ENCODE measurements around the gene MAML2.

The MAML2 gene

DNA sequence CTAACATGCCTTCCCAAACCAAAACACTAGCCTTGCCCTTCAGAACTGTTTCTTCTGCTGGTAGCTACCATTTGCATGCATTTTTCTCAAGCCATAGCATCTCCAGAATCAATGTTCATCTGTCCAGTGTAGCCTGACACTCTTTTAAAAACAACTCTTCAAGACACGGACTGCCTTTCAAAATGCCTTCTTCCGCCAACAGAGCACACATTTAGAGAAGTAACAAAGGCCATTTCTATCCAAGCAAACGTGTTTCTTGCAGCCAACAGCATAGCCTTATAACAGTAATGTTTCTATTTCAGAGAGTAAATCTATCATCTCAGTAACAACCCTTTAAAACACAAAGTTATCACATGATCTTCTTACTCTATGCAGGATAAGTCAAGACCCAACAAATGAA lies 275.8 kb downstream of the MAML2 start:
- no peak for DNase-seq (ENCODE audit: low spot score)

DNA sequence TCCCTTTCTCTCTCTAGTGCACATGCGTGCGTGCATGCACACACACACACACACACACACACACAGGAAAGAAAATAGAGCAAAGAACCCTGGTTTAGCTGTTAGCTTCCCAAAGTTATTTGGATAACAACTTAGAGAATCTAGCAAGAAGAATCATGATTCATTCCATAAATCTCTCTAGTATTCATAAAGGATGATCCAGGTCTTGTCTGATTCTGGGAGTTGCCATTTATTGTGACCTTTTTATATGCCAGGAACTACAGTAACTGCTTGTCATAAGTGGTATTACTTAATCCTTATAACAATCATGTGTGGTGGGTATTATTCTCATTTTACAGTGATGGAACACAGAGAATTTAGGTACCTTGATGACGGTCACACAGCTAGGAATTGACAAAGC lies 277.6 kb downstream of the MAML2 start:
- no peak for DNase-seq (ENCODE audit: low spot score)

DNA sequence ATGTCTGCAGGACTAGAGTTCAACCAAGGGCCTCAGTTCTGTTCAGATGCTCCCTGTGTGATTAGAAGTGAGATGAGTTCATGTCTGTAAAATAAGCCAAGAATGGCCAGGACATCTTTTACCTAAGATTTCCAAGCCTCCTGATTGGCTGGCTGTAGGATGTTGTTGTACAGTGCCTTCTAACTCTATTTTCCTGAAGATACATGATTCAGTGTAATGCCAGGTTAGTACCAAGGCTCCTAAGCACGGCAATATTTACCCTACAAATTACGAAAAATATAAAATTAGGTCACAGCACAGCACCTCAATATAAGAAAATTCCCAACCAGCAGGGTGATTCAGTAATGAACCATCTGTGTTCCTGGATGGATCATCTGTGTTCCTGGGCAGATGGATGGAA lies 279.1 kb downstream of the MAML2 start:
- DNase-seq (ENCODE audit: low spot score) = no peak

- no peak for DNase-seq (ENCODE audit: low spot score)
Measured at GRCh38 chr11:96063053-96063452, 279.9 kb downstream of the MAML2 start.

GRCh38 chr11:96062134-96062533 lies 280.9 kb downstream of the MAML2 start:
- DNase-seq (ENCODE audit: low spot score) = no peak

DNA sequence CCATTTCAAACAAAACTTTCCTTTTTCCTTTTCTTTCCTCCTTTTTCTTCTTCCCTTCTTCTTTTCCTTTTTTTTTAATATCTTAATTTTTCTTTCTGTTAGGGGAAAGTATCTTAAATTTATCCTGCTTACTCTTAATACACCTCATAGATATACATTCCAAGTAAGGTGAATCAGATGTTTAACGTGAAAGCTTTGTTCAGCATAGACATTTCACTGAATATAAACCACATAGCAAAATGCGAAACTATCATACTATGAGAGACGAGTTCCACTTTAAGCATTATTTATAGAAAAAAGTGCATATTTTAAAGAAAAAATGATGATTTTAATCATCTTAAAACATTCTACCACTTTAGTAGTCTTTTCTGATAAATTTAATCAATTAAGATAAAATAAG lies 281.3 kb downstream of the MAML2 start:
- no peak for DNase-seq (ENCODE audit: low spot score)

GRCh38 chr11:96061069-96061468 lies 281.9 kb downstream of the MAML2 start:
- DNase-seq (ENCODE audit: low spot score) = no peak

DNA sequence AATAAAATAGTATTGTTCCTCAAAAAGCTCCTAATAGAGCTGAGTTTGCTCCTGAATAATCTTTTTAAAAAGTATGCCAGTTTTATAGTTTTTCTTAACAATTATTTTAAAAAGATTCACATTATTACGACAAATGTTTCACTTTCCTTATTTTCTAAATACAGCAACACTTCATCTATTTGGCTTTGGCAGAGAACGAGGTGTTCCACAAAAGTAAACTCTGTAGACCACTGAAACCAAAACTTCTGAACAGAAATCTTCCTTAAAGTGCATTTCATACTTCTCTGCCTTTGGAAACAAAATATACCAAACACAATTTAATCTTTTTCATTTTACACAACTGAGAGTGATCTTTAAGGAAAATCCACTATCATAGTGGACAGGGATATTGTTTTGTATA lies 285.5 kb downstream of the MAML2 start:
- DNase-seq (ENCODE audit: low spot score) = no peak

- DNase-seq (ENCODE audit: low spot score) = no peak
Measured at GRCh38 chr11:96056576-96056975, 286.4 kb downstream of the MAML2 start.

DNA sequence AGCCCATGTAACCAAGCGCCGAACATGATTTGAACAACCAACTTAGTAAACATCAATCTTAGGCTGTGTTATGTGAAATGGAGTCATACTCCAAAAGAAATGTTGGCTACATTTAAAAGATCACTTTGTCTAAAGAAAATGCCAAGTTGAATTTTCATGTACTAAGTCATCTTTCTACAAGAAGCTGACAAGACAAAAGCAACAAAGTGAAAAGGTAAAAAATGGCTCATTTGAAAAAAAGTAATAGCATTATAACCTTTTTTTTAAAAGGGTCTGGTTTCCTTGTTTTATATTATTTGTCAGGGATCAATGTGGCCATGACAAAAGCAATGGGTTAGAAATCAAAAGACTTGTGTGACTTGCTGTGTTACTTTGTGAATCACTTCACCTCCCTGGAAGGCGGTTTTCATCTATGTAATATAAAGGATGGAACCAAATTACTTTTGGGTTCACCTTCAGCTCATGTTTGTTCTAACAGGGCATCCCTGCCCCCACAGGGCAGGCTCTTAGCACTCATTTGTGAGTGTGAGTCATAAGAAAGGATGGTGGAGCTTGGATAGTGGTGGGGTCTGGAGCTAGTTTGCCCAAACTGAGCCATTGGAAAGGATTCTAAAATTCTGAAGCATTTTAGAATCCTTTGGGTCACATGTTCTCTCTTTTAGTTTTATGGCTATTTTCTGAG lies 287.1 kb downstream of the MAML2 start:
- DNase-seq (ENCODE audit: low spot score) = no peak

- no peak for DNase-seq (ENCODE audit: low spot score)
Measured at GRCh38 chr11:96054870-96055705, 287.9 kb downstream of the MAML2 start.

- no peak for DNase-seq (ENCODE audit: low spot score)
Measured at GRCh38 chr11:96052921-96053651, 289.9 kb downstream of the MAML2 start.

- DNase-seq (ENCODE audit: low spot score) = no peak
Measured at GRCh38 chr11:96051820-96052219, 291.2 kb downstream of the MAML2 start.

DNA sequence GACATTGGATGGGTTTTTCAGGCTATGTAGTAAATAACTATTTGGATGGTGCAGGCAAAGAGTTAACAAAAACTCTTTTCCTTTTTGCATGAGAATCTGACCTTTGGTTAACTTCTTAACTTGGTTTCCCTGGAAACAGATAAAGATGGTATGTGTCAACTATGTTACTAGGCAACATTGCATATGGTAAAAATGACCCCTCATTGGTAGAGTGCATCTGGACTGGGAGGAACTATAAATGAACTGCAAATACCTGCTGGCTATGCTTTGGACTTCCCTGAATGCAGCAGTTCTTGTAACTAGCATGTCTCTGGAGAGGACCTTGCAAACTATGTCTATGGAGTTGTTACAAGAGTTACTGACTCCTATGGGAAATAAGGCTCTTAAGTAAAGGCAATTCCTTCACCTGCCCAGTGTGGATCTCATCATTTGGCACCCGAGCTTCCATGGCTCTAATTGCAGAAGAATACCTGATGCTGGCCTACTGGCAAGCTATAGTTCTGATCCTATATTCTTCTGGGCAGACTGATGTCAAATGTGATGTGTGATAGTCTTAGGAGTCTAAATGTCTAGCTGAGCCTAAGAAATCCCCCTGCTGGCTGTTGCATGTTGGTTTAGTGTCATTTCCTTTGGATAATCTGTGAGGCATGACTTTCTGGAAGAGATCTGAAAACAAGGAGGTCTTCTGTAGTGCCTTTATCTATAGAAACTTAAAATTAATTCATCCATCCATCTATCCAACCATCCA lies 292.4 kb downstream of the MAML2 start:
- DNase-seq (ENCODE audit: low spot score) = no peak

DNA sequence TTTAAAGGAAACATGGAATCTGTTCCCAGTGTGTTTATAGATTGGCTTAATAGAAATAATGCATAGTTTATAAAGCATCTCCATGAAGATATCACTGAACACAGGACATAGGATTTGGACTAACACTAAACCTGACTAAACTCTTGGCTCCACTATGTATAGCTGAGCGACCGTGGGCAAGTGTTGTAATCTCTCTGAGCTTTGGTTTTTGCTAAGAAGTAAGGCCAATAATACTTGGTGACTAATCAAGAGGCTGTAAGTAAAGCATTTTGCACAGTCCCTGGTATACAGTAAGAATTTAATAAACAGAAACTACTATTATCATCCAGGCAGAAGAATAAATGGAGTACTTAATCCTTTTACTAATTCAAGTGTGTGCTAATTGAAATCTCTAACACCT lies 293.6 kb downstream of the MAML2 start:
- DNase-seq (ENCODE audit: low spot score) = no peak

GRCh38 chr11:96045622-96046456 lies 297.2 kb downstream of the MAML2 start:
- peak; percentile 72 for DNase-seq (ENCODE audit: low spot score)

DNA sequence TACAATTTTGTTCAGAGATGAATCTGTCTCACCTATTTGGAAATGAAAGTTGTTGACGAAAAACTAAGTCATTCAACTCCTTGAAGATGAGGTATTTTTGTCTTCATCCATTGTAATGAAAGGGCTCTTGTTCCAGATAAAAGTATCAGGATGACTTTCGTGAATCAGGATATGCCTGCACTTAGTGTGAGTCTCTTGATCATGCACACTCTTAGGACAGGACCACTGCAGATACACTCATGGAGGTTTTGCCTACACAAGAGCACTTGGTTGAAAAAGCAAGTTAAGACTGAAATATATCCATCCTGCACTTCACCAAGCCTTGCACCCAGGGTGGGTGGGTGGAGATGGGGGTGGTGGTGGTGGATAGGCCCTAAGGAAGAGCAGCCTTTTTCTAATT lies 298.2 kb downstream of the MAML2 start:
- DNase-seq (ENCODE audit: low spot score) = no peak

DNA sequence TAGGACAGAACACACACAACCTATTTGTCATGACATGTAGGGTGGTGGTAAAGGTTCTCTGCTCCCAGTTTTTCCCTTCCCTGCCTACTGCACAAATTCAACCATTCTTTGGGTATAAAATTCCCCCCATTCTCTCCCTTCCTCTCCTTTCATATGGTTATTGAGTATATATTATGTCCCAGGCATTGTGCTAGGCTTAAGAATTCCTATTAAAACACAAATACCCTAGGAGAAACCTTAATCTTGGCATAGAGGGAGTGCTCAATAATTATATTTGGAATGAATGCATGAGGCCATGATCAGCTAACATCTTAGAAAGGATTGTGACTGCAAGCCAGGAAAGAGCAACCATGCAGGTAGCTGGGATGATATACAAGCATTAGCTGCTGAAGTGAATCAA lies 298.7 kb downstream of the MAML2 start:
- DNase-seq (ENCODE audit: low spot score) = no peak

DNA sequence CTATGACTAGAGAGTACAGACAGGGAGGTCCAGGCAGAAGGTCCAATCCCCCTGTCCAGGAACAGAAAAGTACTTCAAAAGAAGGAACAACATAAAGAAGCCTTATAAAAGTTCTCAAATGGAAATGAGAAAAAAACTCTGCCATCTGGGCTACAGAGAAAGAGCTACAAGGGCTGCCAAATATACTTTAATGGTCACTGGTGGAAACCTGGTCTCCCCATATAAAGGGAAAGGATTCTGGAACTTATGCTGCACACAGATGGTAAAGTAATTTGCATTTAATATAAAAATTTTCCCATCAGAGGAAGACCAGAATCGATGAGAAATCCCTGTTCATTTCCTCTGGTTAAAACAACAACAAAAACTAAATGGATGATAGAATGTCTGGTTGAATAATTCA lies 299.7 kb downstream of the MAML2 start:
- no peak for DNase-seq (ENCODE audit: low spot score)

- DNase-seq (ENCODE audit: low spot score) = no peak
Measured at GRCh38 chr11:96038046-96038445, 304.9 kb downstream of the MAML2 start.

DNA sequence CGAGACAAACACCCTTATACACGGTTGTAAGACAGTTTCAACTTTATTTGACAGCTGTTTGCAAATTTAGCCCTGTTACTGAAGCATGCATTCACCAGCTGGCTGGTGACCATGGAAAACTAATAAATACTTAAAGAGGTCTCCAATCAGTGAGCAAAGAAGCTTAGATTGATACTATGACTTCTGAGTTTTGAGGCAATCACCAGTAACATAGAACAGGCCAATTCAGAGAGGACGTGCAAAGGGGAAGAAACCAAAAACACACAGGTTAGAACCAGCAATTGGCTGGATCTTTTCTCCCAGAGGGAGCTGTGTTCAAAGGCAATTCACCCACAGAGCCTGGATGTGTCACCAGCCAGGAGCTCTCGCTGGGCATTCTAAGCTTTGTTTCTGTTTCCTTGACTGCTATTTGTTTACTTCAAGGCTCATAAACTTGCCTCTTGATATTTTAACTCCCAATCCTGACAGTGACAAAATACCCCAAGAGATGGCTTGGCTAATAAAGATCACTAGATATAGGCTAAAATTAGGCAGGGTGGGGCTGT lies 305.5 kb downstream of the MAML2 start:
- no peak for DNase-seq (ENCODE audit: low spot score)

Data from left forelimb (tissue), 1 donor.